ENCODE data around the gene HSPBP1.

- TF ChIP-seq, protein P1, sequence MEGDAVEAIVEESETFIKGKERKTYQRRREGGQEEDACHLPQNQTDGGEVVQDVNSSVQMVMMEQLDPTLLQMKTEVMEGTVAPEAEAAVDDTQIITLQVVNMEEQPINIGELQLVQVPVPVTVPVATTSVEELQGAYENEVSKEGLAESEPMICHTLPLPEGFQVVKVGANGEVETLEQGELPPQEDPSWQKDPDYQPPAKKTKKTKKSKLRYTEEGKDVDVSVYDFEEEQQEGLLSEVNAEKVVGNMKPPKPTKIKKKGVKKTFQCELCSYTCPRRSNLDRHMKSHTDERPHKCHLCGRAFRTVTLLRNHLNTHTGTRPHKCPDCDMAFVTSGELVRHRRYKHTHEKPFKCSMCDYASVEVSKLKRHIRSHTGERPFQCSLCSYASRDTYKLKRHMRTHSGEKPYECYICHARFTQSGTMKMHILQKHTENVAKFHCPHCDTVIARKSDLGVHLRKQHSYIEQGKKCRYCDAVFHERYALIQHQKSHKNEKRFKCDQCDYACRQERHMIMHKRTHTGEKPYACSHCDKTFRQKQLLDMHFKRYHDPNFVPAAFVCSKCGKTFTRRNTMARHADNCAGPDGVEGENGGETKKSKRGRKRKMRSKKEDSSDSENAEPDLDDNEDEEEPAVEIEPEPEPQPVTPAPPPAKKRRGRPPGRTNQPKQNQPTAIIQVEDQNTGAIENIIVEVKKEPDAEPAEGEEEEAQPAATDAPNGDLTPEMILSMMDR (IDR thresholded peaks at IDR 0.05; ENCODE audit: poor library complexity, severe bottlenecking): no peak
- TF ChIP-seq SMC3 (conservative IDR thresholded peaks at IDR 0.05; ENCODE audit: poor library complexity): no peak
- no peak for TF ChIP-seq TAF1 (IDR thresholded peaks at IDR 0.05; ENCODE audit: low read depth)
- no peak for TF ChIP-seq EP300 (conservative IDR thresholded peaks at IDR 0.05; ENCODE audit: poor library complexity, severe bottlenecking)
- TF ChIP-seq RAD21 (conservative IDR thresholded peaks at IDR 0.05): no peak
Observed at GRCh38 chr19:55250262-55251036, 29.5 kb downstream of the HSPBP1 start.

Measured in neural cell (in vitro differentiated cells).